Peyer's patch (tissue), 4 donors: ENCODE results near the gene SH2D1A.

Source experiments
- CTCF ChIP-seq, 6 experiments: fragments of 450-650 bp in 4 of 6; fragments of 200-600 bp in 2 of 6; sonication (generic) in 1 of 6; IDR thresholded peaks; one replicate each; pipeline ENCODE4 v1.5.1; 2017 to 2019; ENCODE audit warnings: antibody characterized with exemption in 6 of 6, mild to moderate bottlenecking in 3 of 6, moderate library complexity in 1 of 6
- POLR2A ChIP-seq, 2 donors: fragments of 450-650 bp; IDR thresholded peaks; one replicate each; pipeline ENCODE4 v1.5.1; 2017; ENCODE audit warnings: antibody characterized with exemption in 2 of 2, mild to moderate bottlenecking in 2 of 2, moderate library complexity in 2 of 2

- TF ChIP-seq POLR2A (IDR thresholded peaks at IDR 0.05) (no peak), CTCF (IDR thresholded peaks at IDR 0.05) (no peak)
These were observed 2.6 kb downstream of the SH2D1A start for GRCh38 chrX:124348885-124349453.
